Stimulated activated CD8-positive, alpha-beta memory T cell treated with anti-CD3 and anti-CD28 coated beads, Interleukin-4, amount 100 ng/mL, for 48 hours (primary cell): ENCODE results near the gene NGDN.
"Not testable (repeated sequence)": the region's sequence is repeated elsewhere in the genome, so short reads cannot be mapped to it uniquely, and the experiment has no call there.

Experiments
- DNase-seq: peaks from one replicate; pipeline ENCODE4 v3.0.0-alpha.2; 2020

The NGDN gene

GRCh38 chr14:23469127-23469905 is at the start of gene NGDN:
TSS of gene NGDN (plus strand) at chr14:23469703. CDS start at chr14:23469716, 13 bp downstream.
- peak; percentile 93 for DNase-seq

GRCh38 chr14:23421594-23421993 is 47.9 kb upstream of the NGDN start:
- peak; percentile 29 for DNase-seq

- no peak for DNase-seq
Measured at GRCh38 chr14:23423657-23424056, 45.8 kb upstream of the NGDN start.

- DNase-seq = no peak
Measured at GRCh38 chr14:23425169-23425568, 44.3 kb upstream of the NGDN start.

GRCh38 chr14:23425798-23426197 is 43.7 kb upstream of the NGDN start:
- not testable (repeated sequence) for DNase-seq

- DNase-seq = no peak
Measured at GRCh38 chr14:23428686-23429495, 40.6 kb upstream of the NGDN start.

- no peak for DNase-seq
Measured at GRCh38 chr14:23430016-23430722, 39.3 kb upstream of the NGDN start.

GRCh38 chr14:23430723-23431085 is 38.8 kb upstream of the NGDN start:
- DNase-seq = no peak

- DNase-seq = no peak
Measured at GRCh38 chr14:23431486-23431885, 38.0 kb upstream of the NGDN start.

- no peak for DNase-seq
Measured at GRCh38 chr14:23432102-23432925, 37.2 kb upstream of the NGDN start.

GRCh38 chr14:23432946-23433345 is 36.6 kb upstream of the NGDN start:
- DNase-seq = no peak

- no peak for DNase-seq
Measured at GRCh38 chr14:23433457-23433856, 36.0 kb upstream of the NGDN start.

GRCh38 chr14:23434488-23435222 is 34.8 kb upstream of the NGDN start:
- no peak for DNase-seq

- DNase-seq = no peak
Measured at GRCh38 chr14:23435543-23436326, 33.8 kb upstream of the NGDN start, which contains the start of gene MYH7. TSS of gene MYH7 (minus strand) at chr14:23435660. CDS start at chr14:23433732, 1,928 bp downstream.

GRCh38 chr14:23436327-23437132 is 33.0 kb upstream of the NGDN start:
- DNase-seq = no peak

- no peak for DNase-seq
Measured at GRCh38 chr14:23437133-23438100, 32.1 kb upstream of the NGDN start.

- no peak for DNase-seq
Measured at GRCh38 chr14:23438101-23438971, 31.2 kb upstream of the NGDN start.
